HG02943 (cell line): ENCODE results near the gene SEC22B.
A peak's percentile ranks its signal among the peaks of the same experiment; 100 is the strongest.
"Not testable (repeated sequence)": the region's sequence is repeated elsewhere in the genome, so short reads cannot be mapped to it uniquely, and the experiment has no call there.

Experiments used
- ATAC-seq: cut with Tn5 transposase; IDR thresholded peaks from one replicate; pipeline ENCODE4 v1.9.1; 2021; ENCODE audit warnings: mild to moderate bottlenecking, low read depth, moderate library complexity; ENCODE audit not compliant: unreplicated experiment

SEC22B gene

GRCh38 chr1:120149420-120150059 is 26.8 kb downstream of the SEC22B start:
- not testable (repeated sequence) for ATAC-seq

- not testable (repeated sequence) for ATAC-seq
Measured at GRCh38 chr1:120145806-120146205, 30.5 kb downstream of the SEC22B start.

DNA sequence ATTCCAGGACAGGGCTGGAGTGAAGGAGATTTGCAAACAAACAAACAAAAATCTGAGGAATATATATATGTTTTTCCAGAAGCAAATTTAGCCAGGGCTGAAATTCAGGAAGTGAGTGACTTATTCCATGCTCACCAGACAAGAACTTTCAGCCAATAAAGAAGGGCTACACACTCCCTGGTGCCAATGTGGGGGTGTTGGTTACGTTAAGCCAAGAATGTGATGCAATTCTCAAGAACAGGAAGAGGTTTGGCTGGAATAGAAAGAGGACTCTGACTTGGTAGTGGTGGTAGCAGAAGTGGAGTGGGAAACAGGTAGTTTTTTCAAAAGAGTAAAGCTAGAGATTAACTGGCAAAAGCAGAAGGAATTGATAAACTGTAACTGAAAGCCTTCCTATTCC is 31.7 kb downstream of the SEC22B start:
- ATAC-seq: not testable (repeated sequence)

- not testable (repeated sequence) for ATAC-seq
Measured at GRCh38 chr1:120144169-120144568, 32.2 kb downstream of the SEC22B start.

DNA sequence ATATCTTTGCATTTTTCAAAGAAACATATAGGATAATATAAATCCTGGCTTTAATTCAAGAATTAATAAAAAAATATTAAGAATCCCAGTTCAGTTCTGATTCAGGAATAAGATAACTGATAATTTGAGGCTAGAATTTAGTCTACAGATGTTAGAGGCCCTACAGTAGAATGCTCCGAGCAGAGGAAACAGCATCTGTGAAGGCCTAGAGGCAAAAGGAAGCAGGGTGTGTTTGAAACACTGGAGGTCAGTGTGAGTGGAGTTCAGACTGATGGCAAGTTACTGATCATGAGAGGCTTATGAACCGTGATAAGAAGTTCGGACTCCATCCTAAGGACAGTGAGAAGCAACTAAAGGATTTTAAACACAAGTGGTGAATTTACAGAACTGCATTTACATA is 33.0 kb downstream of the SEC22B start:
- not testable (repeated sequence) for ATAC-seq

GRCh38 chr1:120142512-120143263 is 33.6 kb downstream of the SEC22B start:
- ATAC-seq: peak; percentile 100

DNA sequence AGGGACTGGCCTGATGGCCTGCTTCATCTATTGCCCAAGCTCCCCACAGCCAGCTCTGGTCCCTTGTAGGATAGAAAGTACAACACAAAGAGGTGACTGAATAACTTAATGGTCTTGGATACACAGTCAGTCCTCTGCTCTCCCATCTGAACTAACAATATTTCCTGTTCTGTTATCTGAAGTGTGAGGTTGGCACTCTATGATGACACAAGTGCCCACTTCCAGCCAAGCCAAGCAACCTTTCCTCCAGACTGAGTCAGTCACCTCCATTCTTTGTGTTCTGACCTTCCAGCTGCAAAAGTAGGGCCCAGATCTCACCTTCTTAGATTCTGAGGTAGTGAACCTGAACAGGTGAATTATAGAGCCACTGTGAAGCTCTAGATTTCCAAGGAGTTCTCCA is 34.5 kb downstream of the SEC22B start:
- ATAC-seq: not testable (repeated sequence)

GRCh38 chr1:120140656-120141265 is 35.6 kb downstream of the SEC22B start:
- not testable (repeated sequence) for ATAC-seq

DNA sequence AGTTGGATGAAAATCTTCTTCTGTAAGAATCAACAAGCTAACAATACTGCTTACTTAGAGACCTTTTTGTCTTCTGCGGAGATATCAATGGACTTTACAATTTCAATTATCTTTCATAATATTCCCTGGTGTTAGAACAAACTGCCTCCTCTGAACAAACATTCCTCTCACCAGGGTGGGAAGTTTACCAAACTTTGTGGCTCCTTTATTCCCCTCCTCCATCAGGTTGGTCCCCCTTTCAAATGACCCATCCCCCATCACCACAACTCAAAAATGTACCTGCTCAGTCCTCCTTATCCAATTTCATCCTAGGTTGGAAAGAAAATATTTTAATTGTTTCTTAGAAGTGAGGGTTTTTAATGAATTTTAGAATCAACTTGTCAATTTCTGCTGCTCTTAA is 40.2 kb downstream of the SEC22B start:
- ATAC-seq: not testable (repeated sequence)

GRCh38 chr1:120133928-120134325 is 42.4 kb downstream of the SEC22B start:
- not testable (repeated sequence) for ATAC-seq

GRCh38 chr1:120133228-120133927 is 42.9 kb downstream of the SEC22B start:
- ATAC-seq: no peak

DNA sequence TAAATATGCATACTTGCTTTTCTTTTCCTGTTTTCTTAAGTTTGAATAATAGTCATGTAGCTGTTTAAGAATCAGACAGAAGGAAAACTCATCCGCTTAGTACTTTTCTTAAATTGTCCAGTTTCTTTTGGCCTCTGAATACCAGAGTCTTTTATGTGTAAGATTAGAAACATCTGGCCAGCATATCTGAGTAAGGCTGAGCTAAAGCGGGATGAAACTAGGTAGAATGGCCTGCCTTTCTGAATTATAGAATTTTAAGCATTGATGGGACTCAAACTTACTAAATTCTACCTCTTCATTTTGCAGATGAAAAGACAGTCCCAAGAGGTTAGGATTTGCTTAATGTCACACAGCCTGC is 43.9 kb downstream of the SEC22B start:
- not testable (repeated sequence) for ATAC-seq

GRCh38 chr1:120131611-120132405 is 44.5 kb downstream of the SEC22B start:
- ATAC-seq: peak; percentile 64

- not testable (repeated sequence) for ATAC-seq
Measured at GRCh38 chr1:120127921-120128320, 48.4 kb downstream of the SEC22B start.

GRCh38 chr1:120126216-120126615 is 50.1 kb downstream of the SEC22B start:
- not testable (repeated sequence) for ATAC-seq

- ATAC-seq: not testable (repeated sequence)
Measured at GRCh38 chr1:120124628-120125027, 51.7 kb downstream of the SEC22B start.

GRCh38 chr1:120123813-120124510 is 52.4 kb downstream of the SEC22B start:
- ATAC-seq: not testable (repeated sequence)

DNA sequence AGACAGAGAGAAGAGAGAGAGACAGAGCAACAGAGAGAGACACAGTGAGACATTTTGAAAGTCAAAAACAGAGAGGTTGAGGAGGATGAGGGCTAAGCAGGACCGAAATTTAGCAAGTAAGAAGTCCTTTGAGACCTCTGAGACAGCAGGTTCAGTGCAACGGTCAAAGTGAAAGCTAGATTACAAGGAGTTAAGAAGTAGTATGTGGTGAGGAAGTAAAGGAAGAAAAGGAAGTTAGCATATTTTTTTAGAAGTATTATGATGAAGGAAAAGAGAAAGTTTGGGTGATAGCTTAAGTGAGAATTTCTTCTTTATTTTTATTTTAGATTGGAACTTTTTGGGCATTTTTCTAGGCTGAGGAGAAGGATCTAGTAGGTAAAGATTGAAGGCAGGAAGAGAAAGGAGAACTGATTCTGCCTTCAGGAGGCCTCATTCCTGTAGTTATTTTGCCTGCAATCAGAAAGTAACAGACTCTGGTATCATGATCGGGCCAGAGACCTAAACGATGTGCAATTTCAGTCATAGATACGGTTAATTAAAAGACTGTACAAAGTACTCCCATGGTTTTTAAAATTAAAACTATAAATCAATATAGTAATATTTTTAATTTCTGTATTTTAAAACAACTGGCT is 53.9 kb downstream of the SEC22B start:
- ATAC-seq: peak; percentile 84

- ATAC-seq: not testable (repeated sequence)
Measured at GRCh38 chr1:120121830-120122229, 54.5 kb downstream of the SEC22B start.
